GM12891 (cell line): ENCODE data around the gene PDLIM7.

Source experiments
- PAX5 ChIP-seq: IDR thresholded peaks from 2 replicates; pipeline ENCODE4 v1.6.1; 2011; ENCODE audit warnings: low read length, moderate library complexity, mild to moderate bottlenecking; ENCODE audit not compliant: insufficient read depth, severe bottlenecking
- POLR2A ChIP-seq: IDR thresholded peaks from 2 replicates; pipeline ENCODE4 v1.6.1; 2011; ENCODE audit warnings: low read depth, low read length, control low read depth
- POLR2AphosphoS5 ChIP-seq: IDR thresholded peaks from 2 replicates; pipeline ENCODE4 v1.6.1; 2011; ENCODE audit warnings: low read depth, low read length, control low read depth
- POU2F2 ChIP-seq: IDR thresholded peaks from 2 replicates; pipeline ENCODE4 v1.6.1; 2011; ENCODE audit warnings: low read depth, mild to moderate bottlenecking, control low read depth, low read length, moderate library complexity
- SPI1 ChIP-seq: IDR thresholded peaks from 2 replicates; pipeline ENCODE4 v1.6.1; 2011; ENCODE audit warnings: low read depth, low read length, control low read depth
- TAF1 ChIP-seq: IDR thresholded peaks from 2 replicates; pipeline ENCODE4 v1.6.1; 2011; ENCODE audit warnings: low read depth, low read length, control low read depth

DNA sequence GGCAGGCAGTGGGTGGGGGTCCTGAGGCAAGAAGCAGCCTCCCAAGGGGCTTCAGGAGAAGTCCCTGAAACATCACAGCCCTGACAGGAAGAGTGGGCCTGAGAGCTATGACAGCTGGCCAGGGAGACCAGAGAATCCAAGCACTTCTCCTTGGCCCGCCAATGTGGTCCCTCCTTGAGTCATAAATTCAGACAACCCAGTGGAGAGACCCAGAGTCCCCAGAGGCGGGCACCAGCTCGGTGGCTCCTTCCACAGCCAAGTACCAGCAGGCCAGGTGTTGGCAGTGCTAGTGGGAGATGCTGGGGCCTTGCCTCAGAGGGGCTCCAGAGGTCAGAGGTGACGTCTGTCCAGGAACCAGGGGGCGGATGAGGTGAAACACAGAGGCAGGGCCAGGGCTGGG is 13.8 kb upstream of the PDLIM7 start:
- TF ChIP-seq POLR2AphosphoS5 (no peak), TAF1 (no peak), PAX5 (no peak), POLR2A (no peak), POU2F2 (no peak), SPI1 (no peak)
